Transverse colon (tissue), 4 donors: ENCODE data around the gene AP1B1. TPM values are rescaled to one million over a fixed set of nuclear protein-coding genes. Genes with fewer than 3 reads are reported as not detected.

Source experiments
- DNase-seq: peaks from one replicate; pipeline ENCODE4 v3.0.0-alpha.2; 2019
- H3K27ac ChIP-seq, 4 donors: fragments of 200-600 bp; sonication (generic); 2 replicates each; pipeline ENCODE4 v1.5.1; 2016 to 2018; ENCODE audit warnings: inconsistent platforms in 4 of 4
- H3K27me3 ChIP-seq: fragments of 200-600 bp; sonication (generic); 2 replicates; pipeline ENCODE4 v1.5.1; 2017; ENCODE audit warnings: inconsistent platforms
- H3K36me3 ChIP-seq, 4 donors: fragments of 200-600 bp; sonication (generic); 2 replicates each; pipeline ENCODE4 v1.5.1; 2017 to 2019; ENCODE audit warnings: inconsistent platforms in 4 of 4
- H3K4me1 ChIP-seq, 4 donors: fragments of 200-600 bp; sonication (generic); 2 replicates each; pipeline ENCODE4 v1.5.1; 2017 to 2020; ENCODE audit warnings: inconsistent platforms in 4 of 4
- H3K4me3 ChIP-seq, 4 donors: fragments of 200-600 bp; sonication (generic); 1 replicate in 1 of 4; 2 replicates in 3 of 4; pipeline versions ENCODE4 v1.5.1 to v1.6.1; 2017 to 2019; ENCODE audit warnings: inconsistent platforms in 4 of 4
- H3K9me3 ChIP-seq, 2 donors: fragments of 200-600 bp; sonication (generic); 2 replicates each; pipeline ENCODE4 v1.5.1; 2017 to 2019; ENCODE audit warnings: inconsistent platforms in 2 of 2
- CTCF ChIP-seq, 5 experiments: fragments of 200-600 bp in 3 of 5; fragments of 450-650 bp in 2 of 5; sonication (generic) in 3 of 5; IDR thresholded peaks; 1 replicate in 2 of 5; 2 replicates in 3 of 5; pipeline ENCODE4 v1.5.1; 2016 to 2017; ENCODE audit warnings: antibody characterized with exemption in 5 of 5, inconsistent platforms in 3 of 5, mild to moderate bottlenecking in 2 of 5, moderate library complexity in 1 of 5
- EP300 ChIP-seq: sonication (generic); formaldehyde crosslinking; IDR thresholded peaks from one replicate; pipeline ENCODE4 v1.6.1; 2017; ENCODE audit warnings: antibody characterized with exemption, low read depth
- POLR2A ChIP-seq: fragments of 450-650 bp; IDR thresholded peaks from one replicate; pipeline ENCODE4 v1.6.1; 2016; ENCODE audit warnings: antibody characterized with exemption, mild to moderate bottlenecking, moderate library complexity
- POLR2AphosphoS5 ChIP-seq, 3 donors: sonication (generic); formaldehyde crosslinking; IDR thresholded peaks; one replicate each; pipeline ENCODE4 v1.6.1; 2016; ENCODE audit warnings: antibody characterized with exemption in 3 of 3
- WGBS, 2 donors: methylation state at CpG; one replicate each; pipeline ENCODE4 v1.1.5; 2018; ENCODE audit warnings: low coverage in 1 of 2; 5-methylcytosine and 5-hydroxymethylcytosine counted together
- in situ Hi-C, 4 donors: fragments of 200-750 bp; cut with MboI; loops; one replicate each; pipeline versions ENCODE4 v1.15.0 to v1.15.1; 2017; ENCODE audit warnings: low sequenced_read_pairs in 3 of 4, low pct_ligation_motif_present in 1 of 4, low pct_unique_long_range_greater_than_20kb in 1 of 4
- intact Hi-C: fragments of 100-400 bp; cut with DNase I; formaldehyde crosslinking; loops from one replicate; pipeline ENCODE4 v1.15.1; 2023; ENCODE audit warnings: low total_unique reads
- total RNA-seq, 4 donors: library from RNA; depleted of rRNA; stranded (reverse); fragments of >200 nt; gene quantifications; one replicate each; pipeline ENCODE4 v1.1.0, GENCODE V29; 2016

The AP1B1 gene
- total RNA-seq, 4 donors from 2014 or later = 45.6 to 107 (median 92.4) TPM

GRCh38 chr22:29396126-29396525 is 7.8 kb upstream of the AP1B1 start:
- no peak overlapping the region for H3K4me3 ChIP-seq
- intact Hi-C loops = loop anchor here (10.0 kb wide), 1 partner anchor 129 kb away; no protein-coding TSS in a partner anchor
- H3K27ac ChIP-seq = no peak overlapping the region
- WGBS, 2 donors = 14 to 30% methylated on average over 1 to 2 of the region's 2 CpGs
- H3K4me1 ChIP-seq = peaks cover 0 to 10% (median 5%) of the 10 kb centered on the region in 4 donors
- in situ Hi-C loops = loop anchor here in 2 of 4 donors (10.0 to 25.0 kb wide), 2 partner anchors 109 to 129 kb away; no protein-coding TSS in a partner anchor
- DNase-seq = no peak
- H3K27me3 ChIP-seq = no peaks in the 10 kb centered on the region
- TF ChIP-seq POLR2A (no peak), EP300 (no peak), POLR2AphosphoS5 (IDR thresholded peaks at IDR 0.05) (no peak), CTCF (IDR thresholded peaks at IDR 0.05) (no peak)
- H3K9me3 ChIP-seq = no peaks in the 10 kb centered on the region
- H3K36me3 ChIP-seq = no peaks in the 10 kb centered on the region

GRCh38 chr22:29394931-29395581 is 6.7 kb upstream of the AP1B1 start:
- WGBS, 2 donors = 0 to 6% methylated on average over 1 to 10 of the region's 10 CpGs
- intact Hi-C loops = loop anchor here (10.0 kb wide), 1 partner anchor 130 kb away; no protein-coding TSS in a partner anchor

GRCh38 chr22:29393019-29393608 is 4.7 kb upstream of the AP1B1 start:
- H3K4me1 ChIP-seq = peaks cover 0 to 17% (median 11%) of the 10 kb centered on the region in 4 donors
- in situ Hi-C loops (loop anchor here in 2 of 4 donors (10.0 to 25.0 kb wide), 2 partner anchors 106 to 132 kb away; no protein-coding TSS in a partner anchor), intact Hi-C loops (loop anchor here (10.0 kb wide), 1 partner anchor 132 kb away; no protein-coding TSS in a partner anchor)
- no peak for DNase-seq
- H3K9me3 ChIP-seq = no peaks in the 10 kb centered on the region
- H3K27me3 ChIP-seq = no peaks in the 10 kb centered on the region
- no peak for TF ChIP-seq POLR2A
- TF ChIP-seq EP300 = no peak
- TF ChIP-seq CTCF (IDR thresholded peaks at IDR 0.05) = no peak
- no peak for TF ChIP-seq POLR2AphosphoS5 (IDR thresholded peaks at IDR 0.05)
- peak overlapping the region in 1 of 4 donors; percentile 7 for H3K27ac ChIP-seq
- 73% methylated on average over 2 of the region's 2 CpGs; no CpG with 5 or more reads in 1 of the 2 donors for WGBS, 2 donors
- no peaks in the 10 kb centered on the region for H3K36me3 ChIP-seq
- no peak overlapping the region for H3K4me3 ChIP-seq

More at GRCh38 chr22:29394931-29395581, 6.7 kb upstream of the AP1B1 start:
- in situ Hi-C loops = loop anchor here in 2 of 4 donors (10.0 to 25.0 kb wide), 2 partner anchors 108 to 130 kb away; no protein-coding TSS in a partner anchor
- Histone ChIP-seq H3K27me3 (no peaks in the 10 kb centered on the region), H3K4me1 (peaks cover 0 to 10% (median 5%) of the 10 kb centered on the region in 4 donors), H3K36me3 (no peaks in the 10 kb centered on the region), H3K9me3 (no peaks in the 10 kb centered on the region), H3K27ac (no peak overlapping the region), H3K4me3 (no peak overlapping the region)
- TF ChIP-seq POLR2A (no peak), CTCF (IDR thresholded peaks at IDR 0.05) (peak; percentile 75 to 82 (median 80))
- DNase-seq = peak; percentile 78

- Histone ChIP-seq H3K4me1 (peaks cover 6 to 29% (median 22%) of the 10 kb centered on the region in 4 donors), H3K36me3 (no peaks in the 10 kb centered on the region), H3K27me3 (no peaks in the 10 kb centered on the region), H3K27ac (no peak overlapping the region), H3K4me3 (no peak overlapping the region), H3K9me3 (no peaks in the 10 kb centered on the region)
- 85% methylated on average over 8 of the region's 8 CpGs; no CpG with 5 or more reads in 1 of the 2 donors for WGBS, 2 donors
- in situ Hi-C loops (loop anchor here in 2 of 4 donors (10.0 to 25.0 kb wide), 2 partner anchors 104 to 133 kb away; no protein-coding TSS in a partner anchor), intact Hi-C loops (loop anchor here (10.0 kb wide), 1 partner anchor 133 kb away; no protein-coding TSS in a partner anchor)
- TF ChIP-seq CTCF (IDR thresholded peaks at IDR 0.05) (no peak), EP300 (no peak), POLR2A (no peak), POLR2AphosphoS5 (IDR thresholded peaks at IDR 0.05) (no peak)
- no peak for DNase-seq
Observed at GRCh38 chr22:29391546-29391945, 3.2 kb upstream of the AP1B1 start.
